NCI-H748 (cell line): ENCODE measurements around the gene NAALADL2.
"Not testable (repeated sequence)": the region's sequence is repeated elsewhere in the genome, so short reads cannot be mapped to it uniquely, and the experiment has no call there.

Experiments
- DNase-seq: peaks from one replicate; lab custom pipeline; 2025; ENCODE audit not compliant: unreplicated experiment; lab: John Stamatoyannopoulos, UW

NAALADL2 gene

DNA sequence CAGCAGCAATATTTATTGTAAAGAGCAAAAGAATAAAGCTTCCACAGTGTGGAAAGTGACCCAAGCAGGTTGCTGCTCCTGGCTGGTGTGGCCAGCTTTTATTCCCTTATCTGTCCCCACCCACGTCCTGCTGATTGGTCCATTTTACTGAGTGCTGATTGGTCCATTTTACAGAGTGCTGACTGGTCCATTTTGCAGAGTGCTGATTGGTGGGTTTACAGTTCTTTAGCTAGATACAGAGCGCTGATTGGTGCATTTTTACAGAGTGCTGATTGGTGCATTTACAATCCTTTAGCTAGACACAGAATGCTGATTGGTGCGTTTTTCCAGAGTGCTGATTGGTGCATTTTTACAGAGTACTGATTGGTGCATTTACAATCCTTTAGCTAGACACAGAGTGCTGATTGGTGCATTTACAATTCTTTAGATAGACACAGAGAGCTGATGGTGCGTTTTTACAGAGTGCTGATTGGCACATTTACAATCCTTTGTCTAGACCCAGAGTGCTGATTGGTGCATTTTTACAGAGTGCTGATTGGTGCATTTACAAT is 601.8 kb downstream of the NAALADL2 start:
- DNase-seq = not testable (repeated sequence)

DNA sequence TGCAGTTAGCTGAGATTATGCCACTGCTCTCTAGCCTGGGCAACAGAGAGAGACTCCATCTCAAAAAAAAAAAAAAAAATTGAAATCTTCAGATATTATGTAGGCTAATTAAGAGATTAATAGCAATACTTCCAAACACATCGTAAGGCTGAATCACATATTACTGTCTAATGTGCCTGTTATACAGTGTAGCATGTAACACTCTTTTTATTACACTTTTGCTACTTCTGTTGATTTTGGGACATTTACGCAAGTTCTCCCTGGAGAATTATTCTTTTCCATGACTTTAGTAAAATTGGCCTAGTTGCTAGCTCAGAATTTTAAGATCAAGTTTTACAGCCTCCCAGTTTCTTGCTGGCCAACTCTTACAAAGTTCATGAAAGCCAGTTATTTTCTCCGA is 605.2 kb downstream of the NAALADL2 start:
- DNase-seq = no peak

DNA sequence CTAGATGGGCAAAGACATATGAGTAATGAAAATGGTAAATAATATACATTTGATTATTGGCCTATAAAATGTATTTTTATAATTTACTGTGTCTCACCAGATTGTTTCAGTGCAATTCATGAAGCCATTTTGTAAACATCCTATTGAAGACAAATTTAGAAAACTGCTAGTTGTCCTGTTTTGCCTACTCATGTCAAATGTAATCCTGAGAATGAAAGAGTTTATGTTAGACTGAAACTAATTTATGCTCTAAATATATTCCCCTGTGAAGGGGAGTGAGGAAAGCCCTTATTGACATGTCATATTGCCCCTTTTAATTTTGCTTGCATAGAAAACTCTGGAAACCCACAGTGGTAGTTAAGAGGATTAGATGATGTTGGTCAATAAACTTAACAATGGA is 610.0 kb downstream of the NAALADL2 start:
- DNase-seq = no peak

DNA sequence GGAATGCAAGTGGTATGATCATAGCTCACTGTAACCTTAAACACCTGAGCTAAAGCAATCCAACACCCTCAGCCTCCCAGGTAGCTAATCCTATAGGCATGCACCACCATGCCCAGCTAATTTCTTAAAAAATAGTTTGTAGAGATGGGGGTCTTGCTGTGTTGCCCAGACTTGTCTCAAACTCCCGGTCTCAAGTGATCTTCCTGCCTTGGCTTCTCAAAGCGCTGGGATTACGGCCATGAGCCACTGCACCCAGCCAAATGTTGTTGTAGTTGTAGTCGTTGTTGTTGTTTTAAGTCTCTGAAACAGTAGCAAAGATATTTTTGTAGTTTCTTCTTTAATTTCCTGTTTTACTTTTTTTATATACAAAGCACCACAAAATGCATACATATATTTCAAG is 616.6 kb downstream of the NAALADL2 start:
- no peak for DNase-seq

DNA sequence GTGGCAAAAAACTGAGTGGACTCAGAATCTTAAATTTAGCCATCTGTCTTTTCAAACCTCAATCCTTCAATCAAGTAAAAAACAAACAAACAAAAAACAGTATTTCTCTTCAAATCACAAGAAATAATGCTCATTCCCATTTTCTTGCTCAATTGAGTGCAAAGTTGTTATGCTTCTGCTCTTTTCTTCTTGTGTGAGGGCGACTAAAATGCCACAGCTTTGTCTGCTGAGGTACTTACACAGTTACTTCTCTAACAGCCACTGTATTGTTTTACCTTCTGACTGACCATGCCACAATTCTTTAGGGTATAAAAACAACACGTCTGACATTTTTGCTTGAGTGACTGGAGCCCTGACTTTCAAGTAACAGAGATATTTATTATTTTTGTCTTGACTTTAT is 617.4 kb downstream of the NAALADL2 start:
- no peak for DNase-seq

DNA sequence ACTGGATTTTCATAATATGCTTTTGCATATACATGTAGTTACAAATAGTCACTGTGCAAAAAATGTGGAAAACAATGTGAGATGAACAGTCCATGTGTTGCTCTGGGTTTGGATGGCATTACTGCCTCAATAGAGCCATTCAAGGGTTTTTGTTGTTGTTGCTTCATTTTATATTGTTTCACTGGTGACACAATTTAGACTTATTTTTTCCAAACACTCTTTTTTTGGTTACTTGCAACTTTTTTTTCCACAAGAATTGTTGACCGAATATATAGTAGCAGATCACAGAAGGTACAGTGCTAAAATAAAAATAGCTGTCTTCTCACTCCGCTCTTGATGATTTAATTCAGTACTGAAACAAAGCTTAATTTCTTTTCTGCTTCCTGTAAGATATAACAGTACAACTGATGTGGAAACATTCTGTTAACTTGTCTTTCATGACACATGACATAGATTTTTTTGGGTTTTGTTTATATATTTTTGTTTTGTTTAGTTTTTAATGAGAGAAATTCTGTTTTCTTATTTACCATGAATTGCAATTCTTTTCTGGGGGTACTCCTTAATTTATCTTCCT is 618.6 kb downstream of the NAALADL2 start:
- DNase-seq = no peak

- no peak for DNase-seq
Observed at GRCh38 chr3:175478301-175478700, 619.2 kb downstream of the NAALADL2 start.

GRCh38 chr3:175479175-175479574 is 620.0 kb downstream of the NAALADL2 start:
- no peak for DNase-seq

GRCh38 chr3:175479800-175480199 is 620.7 kb downstream of the NAALADL2 start:
- DNase-seq = no peak

DNA sequence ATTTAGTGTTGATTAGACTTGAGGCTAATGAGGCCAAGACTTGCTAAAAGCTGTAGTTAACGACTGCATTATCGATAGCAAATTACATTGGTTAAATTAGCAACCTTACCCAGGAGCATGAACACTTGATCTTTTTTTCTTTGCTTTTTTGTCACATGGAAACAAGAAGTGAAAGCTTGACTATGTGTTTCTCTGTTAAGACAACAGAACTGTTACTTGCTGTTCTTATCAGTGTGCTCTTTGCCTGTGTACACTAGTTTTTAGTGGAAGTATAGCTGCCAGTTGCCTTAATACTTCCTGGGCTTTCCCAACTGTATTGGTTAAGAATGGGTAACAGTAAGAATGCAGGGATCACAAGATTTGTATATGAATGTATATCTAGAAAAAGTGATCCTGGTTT is 625.5 kb downstream of the NAALADL2 start:
- no peak for DNase-seq

DNA sequence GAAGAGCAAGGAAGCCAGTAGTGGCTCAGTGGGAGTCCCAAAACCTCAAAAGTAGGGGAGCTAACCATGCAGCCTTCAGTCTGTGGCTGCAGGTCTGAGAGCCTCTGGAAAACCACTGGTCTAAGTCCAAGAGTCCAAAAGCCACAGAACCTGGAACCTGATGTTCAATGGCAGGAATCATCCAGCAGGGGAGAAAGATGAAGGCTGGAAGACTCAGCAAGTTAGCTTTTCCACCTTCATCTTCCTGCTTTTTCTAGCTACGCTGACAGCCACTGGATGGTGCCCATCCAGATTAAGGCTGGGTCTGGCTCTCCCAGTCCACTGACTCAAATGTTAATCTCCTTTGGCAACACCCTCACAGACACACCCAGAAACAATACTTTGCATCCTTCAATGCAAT is 626.3 kb downstream of the NAALADL2 start:
- DNase-seq = no peak

GRCh38 chr3:175486255-175486654 is 627.1 kb downstream of the NAALADL2 start:
- DNase-seq = no peak

DNA sequence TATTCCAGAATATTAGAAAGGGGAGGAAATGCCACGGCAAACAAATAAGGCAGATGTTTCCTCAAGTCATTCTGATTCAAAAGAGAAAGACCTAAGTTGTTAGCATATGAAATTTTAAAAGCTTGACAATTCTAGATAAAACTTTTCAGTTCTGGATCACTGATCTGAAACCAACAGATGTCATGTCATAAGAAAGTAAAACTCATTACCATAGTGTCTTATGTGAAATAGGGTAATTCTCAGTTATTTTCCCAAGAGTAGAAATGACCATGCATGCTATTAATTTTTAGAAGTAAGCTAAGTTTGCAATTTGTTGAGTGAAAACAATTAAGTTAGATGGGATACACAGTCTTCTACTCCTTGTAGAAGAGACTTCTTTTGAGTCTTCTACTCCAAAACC is 630.3 kb downstream of the NAALADL2 start:
- no peak for DNase-seq

- DNase-seq = no peak
Observed at GRCh38 chr3:175493301-175493700, 634.2 kb downstream of the NAALADL2 start.

GRCh38 chr3:175495331-175495730 is 636.2 kb downstream of the NAALADL2 start:
- no peak for DNase-seq

DNA sequence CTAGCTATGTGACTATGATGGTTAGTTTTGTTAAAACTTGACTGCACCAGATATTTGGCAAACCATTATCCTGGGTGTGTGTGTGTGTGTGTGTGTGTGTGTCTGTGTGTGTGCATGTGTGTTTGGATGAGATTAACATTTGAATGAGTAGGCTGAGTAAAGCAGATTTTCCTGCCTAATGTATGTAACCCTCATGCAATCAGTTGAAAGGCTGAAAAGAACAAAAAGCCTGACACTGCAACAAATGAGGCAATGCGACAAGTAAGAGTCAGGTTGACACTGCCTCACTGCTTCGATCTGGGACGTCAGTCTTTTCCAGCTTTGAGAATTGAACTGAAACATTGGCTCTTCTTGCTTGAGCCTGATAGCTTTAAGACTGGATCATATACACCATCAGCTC is 643.0 kb downstream of the NAALADL2 start:
- no peak for DNase-seq

GRCh38 chr3:175511219-175511785 is 652.2 kb downstream of the NAALADL2 start:
- DNase-seq = no peak

DNA sequence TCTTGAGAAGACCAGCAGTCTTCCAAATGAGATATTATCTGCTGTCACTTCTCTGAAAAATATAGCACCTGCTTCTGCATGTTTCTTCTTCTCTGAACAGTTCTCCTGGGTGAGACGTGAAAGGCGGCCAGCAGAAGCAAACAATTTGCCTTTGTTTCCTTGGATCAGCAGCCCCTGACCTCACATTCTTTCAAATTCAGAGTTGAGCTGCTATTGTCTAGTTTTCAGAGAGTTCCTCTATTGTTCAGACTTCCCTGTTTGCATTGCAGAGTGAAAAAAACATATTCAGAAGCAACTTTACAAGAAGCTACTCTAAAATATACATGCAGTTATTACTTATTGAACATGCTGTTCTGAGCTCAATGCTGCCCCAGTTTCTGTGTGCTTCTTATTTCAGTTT is 653.6 kb downstream of the NAALADL2 start:
- no peak for DNase-seq

GRCh38 chr3:175518459-175518858 is 659.3 kb downstream of the NAALADL2 start:
- DNase-seq = no peak

DNA sequence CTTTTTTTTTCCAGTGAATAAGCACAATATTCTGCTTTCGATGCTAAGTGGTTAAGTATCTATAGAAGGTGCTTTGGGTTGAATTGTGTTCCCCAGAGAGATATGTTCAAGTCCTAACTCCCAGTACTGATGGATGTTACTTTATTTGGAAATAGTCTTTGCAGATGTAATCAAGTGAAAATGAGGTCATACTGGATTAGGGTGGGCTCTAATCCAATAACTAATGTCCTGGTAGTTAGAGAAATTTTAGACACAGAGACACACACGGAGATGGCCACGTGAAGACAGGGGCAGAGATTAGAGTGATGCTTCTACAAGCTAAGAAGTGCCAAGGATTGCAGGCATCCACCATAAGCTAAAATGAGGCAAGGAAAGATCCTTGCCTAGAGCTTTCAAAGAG is 662.3 kb downstream of the NAALADL2 start:
- DNase-seq = no peak

- DNase-seq = no peak
Observed at GRCh38 chr3:175526191-175526590, 667.1 kb downstream of the NAALADL2 start.

- DNase-seq = no peak
Observed at GRCh38 chr3:175526609-175527280, 667.6 kb downstream of the NAALADL2 start.
